GM18867 (cell line): ENCODE results near the gene NDUFB8.

ENCODE experiments used
- ATAC-seq: cut with Tn5 transposase; IDR thresholded peaks from one replicate; pipeline ENCODE4 v1.9.1; 2021; ENCODE audit warnings: mild to moderate bottlenecking, moderate library complexity; ENCODE audit not compliant: unreplicated experiment

Gene NDUFB8

GRCh38 chr10:100537475-100537874 lies 7.8 kb upstream of the NDUFB8 start:
- no peak for ATAC-seq

- peak; percentile 95 for ATAC-seq
Observed at GRCh38 chr10:100535715-100536353, 6.2 kb upstream of the NDUFB8 start, which contains the start of gene HIF1AN. TSS of gene HIF1AN (plus strand) at chr10:100535943. CDS start at chr10:100535959, 16 bp downstream.

GRCh38 chr10:100535338-100535714 lies 5.7 kb upstream of the NDUFB8 start:
- peak; percentile 10 for ATAC-seq

GRCh38 chr10:100534726-100535125 lies 5.1 kb upstream of the NDUFB8 start:
- ATAC-seq: no peak

- peak; percentile 25 for ATAC-seq
Observed at GRCh38 chr10:100531761-100532160, 2.1 kb upstream of the NDUFB8 start.

- peak; percentile 21 for ATAC-seq
Observed at GRCh38 chr10:100528921-100529474, 673 bp downstream of the NDUFB8 start.

- no peak for ATAC-seq
Observed at GRCh38 chr10:100528123-100528886, 1.4 kb downstream of the NDUFB8 start.

GRCh38 chr10:100524638-100525037 lies 5.0 kb downstream of the NDUFB8 start:
- ATAC-seq: no peak

GRCh38 chr10:100524206-100524605 lies 5.5 kb downstream of the NDUFB8 start:
- no peak for ATAC-seq

GRCh38 chr10:100522945-100523344 lies 6.7 kb downstream of the NDUFB8 start:
- no peak for ATAC-seq

- no peak for ATAC-seq
Observed at GRCh38 chr10:100522107-100522801, 7.4 kb downstream of the NDUFB8 start.

GRCh38 chr10:100520811-100521210 lies 8.9 kb downstream of the NDUFB8 start:
- no peak for ATAC-seq

- no peak for ATAC-seq
Observed at GRCh38 chr10:100519311-100520051, 10.2 kb downstream of the NDUFB8 start, which contains the start of gene SEC31B. TSS of gene SEC31B (minus strand) at chr10:100519861. CDS start at chr10:100516952, 2,909 bp downstream.

GRCh38 chr10:100518761-100519241 lies 10.9 kb downstream of the NDUFB8 start:
- no peak for ATAC-seq

GRCh38 chr10:100516847-100517246 lies 12.8 kb downstream of the NDUFB8 start:
- no peak for ATAC-seq

GRCh38 chr10:100515612-100516011 lies 14.1 kb downstream of the NDUFB8 start:
- ATAC-seq: no peak

GRCh38 chr10:100510533-100511308 lies 18.9 kb downstream of the NDUFB8 start:
- peak; percentile 72 for ATAC-seq

GRCh38 chr10:100509241-100509840 lies 20.3 kb downstream of the NDUFB8 start:
- no peak for ATAC-seq

- ATAC-seq: no peak
Observed at GRCh38 chr10:100508691-100509150, 20.9 kb downstream of the NDUFB8 start.
